ENCODE measurements around the gene RBM18.

RBM18 gene

DNA sequence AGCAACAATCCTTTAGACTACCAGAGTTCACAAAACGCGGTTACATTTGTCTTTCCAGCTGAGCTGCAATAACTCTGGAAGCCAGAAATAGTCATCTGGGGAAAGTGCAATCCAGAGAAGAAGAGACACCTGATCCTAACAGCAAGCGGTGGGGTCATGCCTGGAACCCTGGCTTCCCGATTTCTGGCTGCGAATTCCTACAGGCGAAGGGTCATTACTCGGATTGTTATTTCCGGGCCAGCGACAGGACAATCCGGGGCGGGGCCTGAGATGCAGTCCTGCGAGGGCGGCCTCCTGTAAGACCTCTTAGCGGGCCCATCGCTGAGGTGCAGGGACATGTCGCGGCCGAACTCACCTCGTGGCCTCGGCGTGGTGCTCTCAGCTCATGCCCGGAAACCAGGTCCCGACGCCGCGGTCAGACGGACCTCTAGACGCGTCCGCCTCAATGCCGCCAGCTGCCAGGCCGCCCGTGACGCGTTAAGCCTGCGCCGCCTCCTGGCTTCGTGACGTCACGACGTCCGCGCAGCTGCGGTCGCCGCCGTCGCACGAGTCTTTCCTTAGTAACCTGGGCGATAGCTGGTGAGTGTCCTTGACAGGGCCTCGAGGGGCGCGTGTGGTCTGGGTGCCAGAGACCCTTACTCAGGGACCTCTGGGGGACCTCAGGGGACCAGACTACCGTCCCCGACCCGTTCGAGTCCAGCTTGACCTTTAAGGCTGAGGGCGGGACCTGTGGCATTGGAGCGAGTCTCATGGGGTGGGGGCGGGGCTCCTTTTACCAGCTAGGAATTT, at the start of gene RBM18, which contains the start of gene MRRF:
RBM18 (minus strand) TSS at position 481 of the 789 bp plus-strand sequence. CDS start 3,348 bp downstream, outside the sequence.
MRRF (plus strand) TSS at position 523 of the 789 bp plus-strand sequence. CDS start 6,010 bp downstream, outside the sequence.
- peak within 1 kb of the TSS; percentile 74 for H3K27ac ChIP-seq (ENCODE audit: low read depth, low read length)
- H3K9me3 ChIP-seq (ENCODE audit: low read length): no peaks in the 10 kb centered on the region
- H3K9ac ChIP-seq (ENCODE audit: low read length): peak within 1 kb of the TSS; percentile 88
- peaks cover 46% of the 10 kb centered on the region for H3K4me1 ChIP-seq (ENCODE audit: insufficient read depth, low read length)
- H3K36me3 ChIP-seq (ENCODE audit: insufficient read depth, low read length): peaks cover 18% of the 10 kb centered on the region
- peak within 1 kb of the TSS; percentile 82 to 95 for H3K4me3 ChIP-seq (ENCODE audit: low read depth in 1 of 2, low read length in 2 of 2)
- no peaks in the 10 kb centered on the region for H3K27me3 ChIP-seq (ENCODE audit: control insufficient read depth in 1 of 2, insufficient read depth in 2 of 2, low read length in 2 of 2)

DNA sequence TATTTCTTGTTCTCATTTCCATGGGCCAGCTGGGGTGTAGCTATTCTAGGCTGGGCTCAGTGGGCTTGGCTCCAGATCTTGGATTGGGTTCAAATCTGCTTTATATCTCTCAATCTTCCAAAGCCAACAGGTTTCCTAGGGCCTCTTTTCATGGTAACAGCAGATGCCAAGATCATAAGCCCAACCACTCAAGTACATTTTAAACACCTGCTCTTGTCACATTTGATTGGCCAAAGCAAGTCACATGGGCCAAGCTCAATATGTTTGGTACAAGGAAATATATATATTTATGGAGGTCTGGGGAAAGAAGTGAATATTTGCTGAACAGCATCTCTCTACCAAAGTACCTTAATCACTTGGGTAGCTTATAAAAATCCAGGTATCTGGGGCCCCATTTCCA, 49.5 kb upstream of the RBM18 start:
- H3K36me3 ChIP-seq (ENCODE audit: insufficient read depth, low read length): peaks cover 16% of the 10 kb centered on the region
- no peaks in the 10 kb centered on the region for H3K27me3 ChIP-seq (ENCODE audit: control insufficient read depth in 1 of 2, insufficient read depth in 2 of 2, low read length in 2 of 2)
- H3K27ac ChIP-seq (ENCODE audit: low read depth, low read length): no peak overlapping the region
- no peaks in the 10 kb centered on the region for H3K9me3 ChIP-seq (ENCODE audit: low read length)
- H3K4me1 ChIP-seq (ENCODE audit: insufficient read depth, low read length): peaks cover 8% of the 10 kb centered on the region
- H3K9ac ChIP-seq (ENCODE audit: low read length): no peak overlapping the region
- H3K4me3 ChIP-seq (ENCODE audit: low read depth in 1 of 2, low read length in 2 of 2): no peak overlapping the region

DNA sequence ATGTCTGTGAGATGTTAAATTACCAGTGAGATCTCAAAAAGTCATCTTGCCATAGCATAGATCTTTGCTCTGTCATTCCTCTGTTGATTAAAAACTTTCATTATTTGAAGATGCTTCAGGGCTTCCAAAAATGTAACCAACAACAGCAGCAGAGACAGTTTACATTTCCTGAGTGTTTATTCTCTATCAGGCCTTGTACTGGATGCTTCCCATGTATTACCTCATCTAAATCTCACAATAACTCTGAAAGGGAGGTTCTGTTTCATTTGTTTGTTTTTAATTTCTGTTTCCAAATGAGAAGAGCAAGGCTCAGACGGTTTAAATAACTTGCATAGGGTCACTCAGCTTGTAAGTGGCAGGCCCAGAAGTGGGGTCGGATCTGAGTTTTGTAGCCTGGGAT, 45.2 kb upstream of the RBM18 start:
- Histone ChIP-seq H3K36me3 (ENCODE audit: insufficient read depth, low read length) (peaks cover 20% of the 10 kb centered on the region), H3K9me3 (ENCODE audit: low read length) (no peaks in the 10 kb centered on the region), H3K9ac (ENCODE audit: low read length) (no peak overlapping the region), H3K4me1 (ENCODE audit: insufficient read depth, low read length) (no peaks in the 10 kb centered on the region), H3K27ac (ENCODE audit: low read depth, low read length) (no peak overlapping the region), H3K27me3 (ENCODE audit: control insufficient read depth in 1 of 2, insufficient read depth in 2 of 2, low read length in 2 of 2) (no peaks in the 10 kb centered on the region), H3K4me3 (ENCODE audit: low read depth in 1 of 2, low read length in 2 of 2) (no peak overlapping the region)

DNA sequence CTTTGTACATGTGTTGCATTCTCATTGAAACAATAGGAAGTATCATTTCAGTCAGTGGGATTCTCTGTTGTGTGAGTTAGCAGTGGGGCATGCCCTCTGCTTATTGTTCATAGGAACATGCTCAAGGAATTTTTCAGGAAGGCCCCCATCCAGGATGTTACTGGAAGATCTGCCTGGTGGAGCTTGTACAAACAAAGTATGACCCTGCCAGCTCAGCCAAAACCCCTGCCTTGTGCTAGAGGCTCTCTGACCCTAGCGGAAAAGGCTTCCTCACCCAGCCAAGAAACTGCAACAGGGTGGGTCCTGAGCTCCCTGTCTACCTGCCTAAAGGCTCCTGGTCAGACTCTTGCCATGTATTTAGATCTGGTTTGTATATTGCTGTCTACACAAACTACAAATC, 43.3 kb upstream of the RBM18 start:
- no peaks in the 10 kb centered on the region for H3K9me3 ChIP-seq (ENCODE audit: low read length)
- H3K4me1 ChIP-seq (ENCODE audit: insufficient read depth, low read length): no peaks in the 10 kb centered on the region
- no peak overlapping the region for H3K9ac ChIP-seq (ENCODE audit: low read length)
- H3K4me3 ChIP-seq (ENCODE audit: low read depth in 1 of 2, low read length in 2 of 2): no peak overlapping the region
- H3K27me3 ChIP-seq (ENCODE audit: control insufficient read depth in 1 of 2, insufficient read depth in 2 of 2, low read length in 2 of 2): no peaks in the 10 kb centered on the region
- peaks cover 15% of the 10 kb centered on the region for H3K36me3 ChIP-seq (ENCODE audit: insufficient read depth, low read length)
- H3K27ac ChIP-seq (ENCODE audit: low read depth, low read length): no peak overlapping the region

- no peaks in the 10 kb centered on the region for H3K9me3 ChIP-seq (ENCODE audit: low read length)
- H3K36me3 ChIP-seq (ENCODE audit: insufficient read depth, low read length): peaks cover 13% of the 10 kb centered on the region
- H3K9ac ChIP-seq (ENCODE audit: low read length): no peak overlapping the region
- no peaks in the 10 kb centered on the region for H3K4me1 ChIP-seq (ENCODE audit: insufficient read depth, low read length)
- no peaks in the 10 kb centered on the region for H3K27me3 ChIP-seq (ENCODE audit: control insufficient read depth in 1 of 2, insufficient read depth in 2 of 2, low read length in 2 of 2)
- H3K27ac ChIP-seq (ENCODE audit: low read depth, low read length): no peak overlapping the region
- no peak overlapping the region for H3K4me3 ChIP-seq (ENCODE audit: low read depth in 1 of 2, low read length in 2 of 2)
These were observed 42.4 kb upstream of the RBM18 start for GRCh38 chr9:122307061-122307460.

GRCh38 chr9:122302237-122303093, 37.8 kb upstream of the RBM18 start:
- no peaks in the 10 kb centered on the region for H3K27me3 ChIP-seq (ENCODE audit: control insufficient read depth in 1 of 2, insufficient read depth in 2 of 2, low read length in 2 of 2)
- H3K4me3 ChIP-seq (ENCODE audit: low read depth in 1 of 2, low read length in 2 of 2): no peak overlapping the region
- H3K27ac ChIP-seq (ENCODE audit: low read depth, low read length): no peak overlapping the region
- H3K9ac ChIP-seq (ENCODE audit: low read length): no peak overlapping the region
- no peaks in the 10 kb centered on the region for H3K9me3 ChIP-seq (ENCODE audit: low read length)
- H3K4me1 ChIP-seq (ENCODE audit: insufficient read depth, low read length): no peaks in the 10 kb centered on the region
- peaks cover 19% of the 10 kb centered on the region for H3K36me3 ChIP-seq (ENCODE audit: insufficient read depth, low read length)

DNA sequence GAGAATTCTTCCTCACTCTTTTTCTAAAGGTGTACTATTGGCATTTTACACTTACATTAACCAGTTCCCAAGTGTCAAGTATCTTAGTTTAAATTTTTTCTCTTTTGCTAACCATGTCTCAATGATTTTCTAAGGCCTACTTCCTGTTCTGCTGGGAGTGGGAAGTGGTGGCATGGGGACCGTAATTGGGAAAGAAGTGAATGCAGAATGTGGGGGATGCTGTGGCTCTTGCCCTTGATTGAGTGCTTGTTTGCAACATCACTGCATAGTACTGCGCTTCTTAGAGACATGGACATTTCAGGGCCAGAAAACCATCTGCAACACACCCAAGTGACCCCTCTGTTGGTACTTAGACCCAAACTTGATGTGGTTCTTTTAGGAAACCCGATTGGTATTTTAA, 32.9 kb upstream of the RBM18 start:
- Histone ChIP-seq H3K4me3 (ENCODE audit: low read depth in 1 of 2, low read length in 2 of 2) (no peak overlapping the region), H3K36me3 (ENCODE audit: insufficient read depth, low read length) (peaks cover 28% of the 10 kb centered on the region), H3K9ac (ENCODE audit: low read length) (no peak overlapping the region), H3K4me1 (ENCODE audit: insufficient read depth, low read length) (no peaks in the 10 kb centered on the region), H3K27me3 (ENCODE audit: control insufficient read depth in 1 of 2, insufficient read depth in 2 of 2, low read length in 2 of 2) (no peaks in the 10 kb centered on the region), H3K9me3 (ENCODE audit: low read length) (no peaks in the 10 kb centered on the region), H3K27ac (ENCODE audit: low read depth, low read length) (no peak overlapping the region)

GRCh38 chr9:122294531-122294930, 29.9 kb upstream of the RBM18 start:
- Histone ChIP-seq H3K27ac (ENCODE audit: low read depth, low read length) (no peak overlapping the region), H3K9me3 (ENCODE audit: low read length) (no peaks in the 10 kb centered on the region), H3K9ac (ENCODE audit: low read length) (no peak overlapping the region), H3K4me3 (ENCODE audit: low read depth in 1 of 2, low read length in 2 of 2) (no peak overlapping the region), H3K4me1 (ENCODE audit: insufficient read depth, low read length) (no peaks in the 10 kb centered on the region), H3K36me3 (ENCODE audit: insufficient read depth, low read length) (peaks cover 45% of the 10 kb centered on the region), H3K27me3 (ENCODE audit: control insufficient read depth in 1 of 2, insufficient read depth in 2 of 2, low read length in 2 of 2) (no peaks in the 10 kb centered on the region)

- Histone ChIP-seq H3K27me3 (ENCODE audit: control insufficient read depth in 1 of 2, insufficient read depth in 2 of 2, low read length in 2 of 2) (no peaks in the 10 kb centered on the region), H3K9me3 (ENCODE audit: low read length) (no peaks in the 10 kb centered on the region), H3K9ac (ENCODE audit: low read length) (no peak overlapping the region), H3K4me1 (ENCODE audit: insufficient read depth, low read length) (no peaks in the 10 kb centered on the region), H3K4me3 (ENCODE audit: low read depth in 1 of 2, low read length in 2 of 2) (no peak overlapping the region), H3K27ac (ENCODE audit: low read depth, low read length) (no peak overlapping the region), H3K36me3 (ENCODE audit: insufficient read depth, low read length) (peaks cover 59% of the 10 kb centered on the region)
These were observed 26.8 kb upstream of the RBM18 start for GRCh38 chr9:122291458-122291857.

DNA sequence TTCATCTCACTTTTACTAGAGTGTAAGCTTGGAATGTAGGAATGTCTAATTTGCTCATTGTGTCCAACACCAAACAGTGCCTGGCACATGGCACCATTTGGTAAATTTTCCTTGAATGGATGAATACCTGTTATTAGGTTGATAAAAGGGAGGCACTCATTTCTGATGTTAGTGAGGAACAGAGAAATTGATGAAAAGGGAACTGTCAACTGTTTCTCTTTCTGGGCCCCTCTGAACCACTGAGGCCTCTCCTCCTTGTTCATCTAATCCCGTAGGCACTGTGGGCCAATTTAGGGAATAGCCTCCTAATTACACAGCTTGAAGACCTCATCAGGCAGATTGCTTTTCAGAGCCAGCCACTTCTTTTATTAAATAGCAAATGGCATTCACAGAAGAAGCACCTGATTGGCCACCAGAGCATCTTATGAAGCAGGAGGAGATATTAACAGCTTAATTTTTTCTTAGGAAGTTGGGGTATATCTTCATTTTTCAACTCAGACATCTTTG, 22.6 kb upstream of the RBM18 start:
- H3K27ac ChIP-seq (ENCODE audit: low read depth, low read length): no peak overlapping the region
- no peak overlapping the region for H3K9ac ChIP-seq (ENCODE audit: low read length)
- H3K27me3 ChIP-seq (ENCODE audit: control insufficient read depth in 1 of 2, insufficient read depth in 2 of 2, low read length in 2 of 2): no peaks in the 10 kb centered on the region
- no peaks in the 10 kb centered on the region for H3K9me3 ChIP-seq (ENCODE audit: low read length)
- no peak overlapping the region for H3K4me3 ChIP-seq (ENCODE audit: low read depth in 1 of 2, low read length in 2 of 2)
- no peaks in the 10 kb centered on the region for H3K4me1 ChIP-seq (ENCODE audit: insufficient read depth, low read length)
- H3K36me3 ChIP-seq (ENCODE audit: insufficient read depth, low read length): peaks cover 53% of the 10 kb centered on the region

DNA sequence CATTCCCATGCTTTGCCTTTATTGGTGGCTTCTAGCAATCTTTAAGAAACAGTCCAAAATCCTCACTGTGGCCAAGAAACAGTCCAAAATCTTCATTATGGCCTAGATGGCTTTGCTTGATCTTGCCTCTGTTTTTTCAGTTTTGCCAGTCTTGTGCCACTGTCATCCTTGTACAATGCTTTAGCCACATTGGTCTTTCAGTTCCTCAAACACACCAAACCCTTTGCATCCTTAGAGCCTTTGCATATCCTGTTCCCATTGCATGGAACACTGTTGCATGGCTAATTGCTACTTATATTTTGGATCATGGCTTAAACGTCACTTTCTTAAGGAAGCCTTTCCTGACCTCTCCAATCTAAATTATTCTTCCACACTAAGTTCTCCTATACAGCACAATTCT, 22.1 kb upstream of the RBM18 start:
- peaks cover 50% of the 10 kb centered on the region for H3K36me3 ChIP-seq (ENCODE audit: insufficient read depth, low read length)
- no peaks in the 10 kb centered on the region for H3K4me1 ChIP-seq (ENCODE audit: insufficient read depth, low read length)
- H3K4me3 ChIP-seq (ENCODE audit: low read depth in 1 of 2, low read length in 2 of 2): no peak overlapping the region
- H3K9me3 ChIP-seq (ENCODE audit: low read length): no peaks in the 10 kb centered on the region
- H3K9ac ChIP-seq (ENCODE audit: low read length): no peak overlapping the region
- H3K27me3 ChIP-seq (ENCODE audit: control insufficient read depth in 1 of 2, insufficient read depth in 2 of 2, low read length in 2 of 2): no peaks in the 10 kb centered on the region
- no peak overlapping the region for H3K27ac ChIP-seq (ENCODE audit: low read depth, low read length)
